Cerebellar cortex (tissue), 1 donor: ENCODE data around the gene POLD1.
A peak's percentile ranks its signal among the peaks of the same experiment; 100 is the strongest.
"Not testable (repeated sequence)": the region's sequence is repeated elsewhere in the genome, so short reads cannot be mapped to it uniquely, and the experiment has no call there.

Source experiments
- DNase-seq: peaks from one replicate; pipeline ENCODE4 v3.0.0-alpha.2; 2015; ENCODE audit warnings: low spot score

Gene POLD1

DNA sequence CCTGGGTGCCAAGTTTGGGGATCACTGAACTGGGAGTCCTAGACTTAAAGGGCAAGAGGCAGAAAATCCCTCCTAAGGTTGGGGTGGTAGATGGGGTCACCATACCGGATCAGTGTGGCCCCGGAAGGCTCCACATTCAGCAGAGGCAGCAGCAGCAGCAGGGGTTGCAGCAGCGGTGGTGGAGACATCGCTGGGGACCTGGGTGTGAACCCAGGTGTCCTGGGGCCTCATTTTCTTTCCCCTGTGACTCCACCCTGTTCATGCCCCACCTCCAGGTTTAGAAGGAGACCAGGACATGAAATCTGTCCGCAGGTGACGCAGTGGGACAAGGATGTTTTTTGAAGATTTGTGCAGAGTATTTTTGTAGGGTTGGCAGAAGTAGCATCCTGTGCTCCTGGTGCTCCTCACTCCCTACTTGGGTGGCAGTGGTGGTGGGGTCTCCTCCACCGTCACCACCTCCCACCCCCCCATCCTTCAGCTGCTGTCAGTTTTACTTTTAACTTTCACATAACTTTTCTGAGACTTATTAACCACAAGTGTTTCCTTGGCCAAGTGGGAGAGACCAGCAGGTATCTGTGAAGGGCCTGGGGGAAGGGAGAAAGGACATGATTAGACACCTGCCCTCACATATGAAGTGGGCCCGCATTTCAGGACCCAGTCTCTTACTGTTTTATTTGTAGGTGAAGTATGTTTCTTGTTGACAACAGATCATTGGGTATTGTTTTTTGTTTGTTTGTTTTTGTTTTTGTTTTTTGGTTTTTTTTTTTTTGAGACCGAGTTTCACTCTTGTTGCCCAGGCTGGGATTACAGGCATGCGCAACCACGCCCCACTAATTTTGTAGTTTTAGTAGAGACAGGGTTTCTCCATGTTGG is 18.5 kb upstream of the POLD1 start, which contains the start of gene NAPSA:
TSS of gene NAPSA (minus strand) at position 206 of the 873 bp plus-strand sequence. CDS start at position 188, 18 bp downstream.
- no peak for DNase-seq

DNA sequence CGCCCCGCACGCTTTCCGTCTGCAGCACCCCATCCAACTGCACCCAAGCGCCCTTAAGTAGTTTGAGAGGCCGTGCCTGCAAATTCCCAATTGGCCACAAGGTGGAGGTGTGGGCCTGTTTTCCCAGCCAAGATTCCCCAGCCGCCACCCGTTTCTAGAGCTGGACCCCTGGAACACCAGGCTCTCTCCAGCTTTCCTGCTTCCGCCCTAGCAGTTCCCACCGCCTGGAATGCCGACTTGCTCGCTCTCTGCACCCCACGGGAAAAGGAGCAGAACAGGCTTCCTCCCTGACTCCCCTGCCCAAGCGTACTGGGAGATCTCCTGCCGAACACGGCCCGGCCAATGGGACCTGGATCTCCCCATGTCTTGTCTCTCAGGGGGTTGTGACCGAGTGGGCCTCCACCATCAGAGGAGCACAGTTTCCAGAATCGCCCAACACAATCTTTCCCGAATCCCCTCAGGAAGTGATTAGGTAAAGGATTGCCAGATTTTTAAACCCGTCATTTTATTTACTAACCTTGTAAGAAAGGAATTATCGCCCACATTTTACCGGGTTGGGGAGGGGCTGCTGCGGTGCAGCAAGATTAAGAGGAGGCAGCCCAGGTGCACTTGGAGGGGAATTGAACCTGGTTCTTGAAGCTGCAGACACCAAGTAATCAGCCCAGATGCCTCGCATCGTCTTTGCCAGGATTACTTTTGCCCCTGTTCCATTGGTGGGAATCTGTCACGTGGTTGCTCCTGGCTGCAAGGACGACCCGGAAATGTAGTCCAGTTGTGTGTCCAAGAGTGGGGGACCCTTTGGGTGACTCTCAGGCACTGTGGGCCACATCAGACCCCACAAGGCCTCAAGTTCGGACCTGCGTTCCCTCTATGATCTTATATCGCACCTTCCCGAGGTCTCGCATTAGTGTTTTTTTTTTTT is 15.2 kb upstream of the POLD1 start:
- peak; percentile 89 for DNase-seq

DNA sequence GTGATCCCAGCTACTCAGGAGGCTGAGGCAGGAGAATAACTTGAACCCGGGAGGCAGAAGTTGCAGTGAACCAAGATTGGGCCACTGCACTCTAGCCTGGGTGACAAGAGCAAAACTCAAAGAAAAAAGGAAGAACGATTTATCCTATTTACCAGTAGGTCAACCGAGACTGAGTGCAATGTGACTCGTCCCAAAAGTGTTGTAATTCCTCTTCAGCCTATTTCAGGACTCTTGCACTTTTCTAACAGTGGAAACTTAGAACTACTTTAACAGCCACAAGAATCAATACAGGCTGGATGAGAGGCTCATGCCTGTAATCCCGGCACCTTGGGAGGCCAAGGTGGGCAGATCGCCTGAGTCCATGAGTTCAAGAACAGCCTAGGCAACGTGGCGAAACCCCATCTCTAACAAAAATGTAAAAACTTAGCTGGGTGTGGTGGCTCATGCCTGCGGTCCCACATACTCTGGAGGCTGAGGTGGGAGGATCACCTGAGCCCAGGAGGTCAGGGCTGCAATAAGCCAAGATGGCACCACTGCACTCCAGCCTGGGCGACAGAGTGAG is 12.2 kb upstream of the POLD1 start:
- no peak for DNase-seq

- peak; percentile 98 for DNase-seq
Measured at GRCh38 chr19:50376166-50377050, 7.7 kb upstream of the POLD1 start, which contains the start of gene NR1H2. Gene NR1H2 (plus strand): TSS chr19:50376457. CDS start chr19:50377606, 1,149 bp downstream.

DNA sequence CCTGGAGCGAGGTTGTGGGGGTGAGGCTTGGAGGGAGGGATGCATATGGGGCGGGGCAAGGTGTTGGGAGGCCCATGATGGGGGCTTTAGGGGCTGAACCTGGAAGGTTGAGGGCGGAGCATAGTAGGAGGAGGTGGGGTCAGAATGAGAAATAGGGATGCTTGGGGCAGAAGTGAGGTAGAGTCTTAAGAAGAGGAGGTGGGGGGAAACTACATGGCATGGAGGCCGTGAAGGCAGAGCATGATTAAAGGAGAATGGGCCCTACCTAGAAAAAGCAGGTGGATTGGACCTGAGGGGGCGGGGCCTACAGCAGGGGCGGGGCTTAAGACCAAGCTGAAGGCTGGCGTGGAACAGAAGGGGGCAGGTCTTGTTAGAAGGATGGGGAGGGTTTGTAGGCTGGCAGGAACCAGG is 7.1 kb upstream of the POLD1 start:
- DNase-seq: peak; percentile 25

- DNase-seq: no peak
Measured at GRCh38 chr19:50377517-50377916, 6.6 kb upstream of the POLD1 start.

DNA sequence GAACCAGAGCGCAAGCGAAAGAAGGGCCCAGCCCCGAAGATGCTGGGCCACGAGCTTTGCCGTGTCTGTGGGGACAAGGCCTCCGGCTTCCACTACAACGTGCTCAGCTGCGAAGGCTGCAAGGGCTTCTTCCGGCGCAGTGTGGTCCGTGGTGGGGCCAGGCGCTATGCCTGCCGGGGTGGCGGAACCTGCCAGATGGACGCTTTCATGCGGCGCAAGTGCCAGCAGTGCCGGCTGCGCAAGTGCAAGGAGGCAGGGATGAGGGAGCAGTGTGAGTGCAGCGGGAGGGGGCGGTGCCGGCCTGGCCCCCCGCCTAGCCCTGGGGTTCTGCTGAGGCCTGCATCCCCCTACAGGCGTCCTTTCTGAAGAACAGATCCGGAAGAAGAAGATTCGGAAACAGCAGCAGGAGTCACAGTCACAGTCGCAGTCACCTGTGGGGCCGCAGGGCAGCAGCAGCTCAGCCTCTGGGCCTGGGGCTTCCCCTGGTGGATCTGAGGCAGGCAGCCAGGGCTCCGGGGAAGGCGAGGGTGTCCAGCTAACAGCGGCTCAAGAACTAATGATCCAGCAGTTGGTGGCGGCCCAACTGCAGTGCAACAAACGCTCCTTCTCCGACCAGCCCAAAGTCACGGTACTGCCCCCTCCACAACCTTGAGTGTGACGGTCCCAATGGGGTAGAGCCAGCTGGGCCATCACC is 5.8 kb upstream of the POLD1 start:
- no peak for DNase-seq

DNA sequence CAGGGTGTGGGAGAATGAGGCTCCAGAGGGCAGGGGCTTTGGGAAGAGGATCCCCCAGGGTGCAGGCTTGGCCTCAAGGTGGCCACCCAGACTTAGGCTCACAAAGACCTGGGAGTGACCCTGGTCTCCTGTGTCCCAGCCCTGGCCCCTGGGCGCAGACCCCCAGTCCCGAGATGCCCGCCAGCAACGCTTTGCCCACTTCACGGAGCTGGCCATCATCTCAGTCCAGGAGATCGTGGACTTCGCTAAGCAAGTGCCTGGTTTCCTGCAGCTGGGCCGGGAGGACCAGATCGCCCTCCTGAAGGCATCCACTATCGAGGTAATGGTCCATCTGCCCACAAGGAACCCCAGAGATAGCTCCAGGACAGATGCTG is 5.3 kb upstream of the POLD1 start:
- no peak for DNase-seq

DNA sequence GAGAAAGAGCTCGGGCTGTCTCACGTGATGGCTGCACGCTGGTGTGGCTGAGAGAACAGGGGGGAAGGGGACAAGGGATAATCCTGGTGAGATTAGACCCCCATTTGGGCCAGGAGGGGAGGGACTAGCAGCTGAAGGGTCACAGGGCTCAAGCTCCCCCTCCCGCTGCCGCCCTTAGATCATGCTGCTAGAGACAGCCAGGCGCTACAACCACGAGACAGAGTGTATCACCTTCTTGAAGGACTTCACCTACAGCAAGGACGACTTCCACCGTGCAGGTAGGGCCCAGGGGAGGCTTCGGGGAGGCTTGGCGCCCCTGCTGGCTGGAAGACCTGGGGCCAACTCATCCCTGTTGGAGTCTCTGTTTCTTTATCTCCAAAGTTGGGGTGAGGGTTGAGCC is 4.5 kb upstream of the POLD1 start:
- DNase-seq: no peak

GRCh38 chr19:50380137-50380536 is 4.0 kb upstream of the POLD1 start:
- no peak for DNase-seq

DNA sequence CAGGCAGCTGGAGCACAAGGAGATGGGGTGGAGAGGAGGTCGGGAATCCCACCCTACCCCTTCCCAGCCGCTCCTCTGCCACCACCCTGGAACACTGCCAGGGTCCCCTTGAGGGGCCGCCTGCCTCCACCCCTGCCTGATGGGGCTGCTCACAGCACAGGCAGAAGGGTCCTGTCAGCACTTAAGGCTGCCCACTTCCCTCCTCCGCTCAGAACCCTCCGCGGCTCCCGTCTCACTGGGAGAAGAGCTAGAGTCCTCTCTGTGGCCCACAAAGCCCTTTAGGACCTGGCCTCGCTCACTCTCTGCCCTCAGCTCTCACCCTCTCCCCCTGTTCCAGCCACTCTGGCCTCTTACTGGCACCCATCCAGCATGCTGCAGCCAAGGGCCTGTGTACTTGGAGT is 3.4 kb upstream of the POLD1 start:
- DNase-seq: no peak

GRCh38 chr19:50381881-50382729 is 2.0 kb upstream of the POLD1 start:
- DNase-seq: no peak

GRCh38 chr19:50383001-50383851 is 921 bp upstream of the POLD1 start:
- no peak for DNase-seq

- DNase-seq: no peak
Measured at GRCh38 chr19:50384685-50385535, 763 bp downstream of the POLD1 start.

GRCh38 chr19:50387176-50387867 is 3.2 kb downstream of the POLD1 start:
- DNase-seq: no peak

DNA sequence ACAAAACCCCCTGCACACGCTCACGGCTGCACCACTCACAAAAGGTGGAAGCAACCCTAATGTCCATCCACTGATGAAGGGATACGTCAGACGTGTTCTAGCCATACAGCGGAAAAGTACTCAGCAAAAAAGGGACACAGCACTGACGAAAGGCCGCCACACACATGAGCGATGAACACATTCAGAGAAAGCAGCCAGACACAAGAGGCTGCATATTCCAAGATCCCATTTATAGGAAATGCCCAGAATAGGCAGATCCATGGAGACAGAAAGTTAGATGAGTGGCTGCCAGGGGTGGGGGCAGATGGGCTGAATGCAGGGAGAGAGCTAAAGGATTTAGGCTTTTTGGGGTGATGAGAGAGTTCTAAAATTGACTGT is 3.7 kb downstream of the POLD1 start:
- no peak for DNase-seq

DNA sequence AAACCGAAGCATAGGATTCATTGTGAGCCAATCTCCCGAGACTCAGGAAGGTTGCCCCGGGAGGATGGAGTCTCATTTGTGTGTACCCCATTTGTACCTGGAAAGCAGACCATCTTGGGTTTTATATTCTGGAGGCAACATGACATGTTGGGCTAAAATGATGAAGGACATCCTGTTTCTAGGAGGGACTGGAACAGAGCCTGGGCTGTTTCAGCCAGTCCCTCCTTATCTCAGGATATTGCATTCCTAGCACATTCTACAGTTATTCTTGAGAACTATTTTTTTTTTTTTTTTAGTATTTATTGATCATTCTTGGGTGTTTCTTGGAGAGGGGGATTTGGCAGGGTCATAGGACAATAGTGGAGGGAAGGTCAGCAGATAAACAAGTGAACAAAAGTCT is 6.1 kb downstream of the POLD1 start:
- DNase-seq: not testable (repeated sequence)
